ENCODE measurements around the gene HOXC5. TPM values are rescaled to one million over a fixed set of nuclear protein-coding genes. Genes with fewer than 3 reads are reported as not detected.

The HOXC5 gene
- total RNA-seq, 2 experiments from 2014 or later: not detected

DNA sequence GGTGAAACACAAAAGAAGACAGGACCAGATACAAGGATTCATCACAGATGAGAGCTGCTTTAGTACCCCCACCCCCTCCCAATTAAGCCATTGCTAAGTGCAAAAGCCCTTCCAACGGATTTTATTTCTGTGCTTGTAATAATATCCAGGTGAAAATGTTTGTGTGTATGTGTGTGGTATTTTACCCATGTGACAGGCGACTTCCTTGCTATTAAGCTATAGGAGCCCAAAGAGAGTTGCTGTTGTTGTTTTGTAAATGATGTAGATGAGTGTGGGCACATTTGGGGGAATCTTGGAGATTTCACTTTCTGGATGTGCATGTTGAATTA lies 17.6 kb downstream of the HOXC5 start:
- Histone ChIP-seq H3K27ac (ENCODE audit: low read depth in 1 of 2, low read length in 2 of 2) (no peak overlapping the region), H3K36me3 (ENCODE audit: insufficient read depth, low read length) (no peaks in the 10 kb centered on the region), H3K9me3 (ENCODE audit: control insufficient read depth in 1 of 2, insufficient read depth in 1 of 2, low read length in 2 of 2) (peaks cover 0 to 29% of the 10 kb centered on the region in 2 experiments), H3K27me3 (ENCODE audit: control insufficient read depth in 1 of 2, insufficient read depth in 2 of 2, low read length in 2 of 2) (peaks cover 91 to 92% of the 10 kb centered on the region in 2 experiments), H3K4me1 (ENCODE audit: insufficient read depth, low read length) (peaks cover 53% of the 10 kb centered on the region), H3K4me3 (ENCODE audit: low read length) (no peak overlapping the region)
- intact Hi-C loops (cut with DNase I, micrococcal nuclease): no loop called here
- DNase-seq (no peak), ATAC-seq (ENCODE audit: poor library complexity) (no peak)
- TF ChIP-seq, protein P1, sequence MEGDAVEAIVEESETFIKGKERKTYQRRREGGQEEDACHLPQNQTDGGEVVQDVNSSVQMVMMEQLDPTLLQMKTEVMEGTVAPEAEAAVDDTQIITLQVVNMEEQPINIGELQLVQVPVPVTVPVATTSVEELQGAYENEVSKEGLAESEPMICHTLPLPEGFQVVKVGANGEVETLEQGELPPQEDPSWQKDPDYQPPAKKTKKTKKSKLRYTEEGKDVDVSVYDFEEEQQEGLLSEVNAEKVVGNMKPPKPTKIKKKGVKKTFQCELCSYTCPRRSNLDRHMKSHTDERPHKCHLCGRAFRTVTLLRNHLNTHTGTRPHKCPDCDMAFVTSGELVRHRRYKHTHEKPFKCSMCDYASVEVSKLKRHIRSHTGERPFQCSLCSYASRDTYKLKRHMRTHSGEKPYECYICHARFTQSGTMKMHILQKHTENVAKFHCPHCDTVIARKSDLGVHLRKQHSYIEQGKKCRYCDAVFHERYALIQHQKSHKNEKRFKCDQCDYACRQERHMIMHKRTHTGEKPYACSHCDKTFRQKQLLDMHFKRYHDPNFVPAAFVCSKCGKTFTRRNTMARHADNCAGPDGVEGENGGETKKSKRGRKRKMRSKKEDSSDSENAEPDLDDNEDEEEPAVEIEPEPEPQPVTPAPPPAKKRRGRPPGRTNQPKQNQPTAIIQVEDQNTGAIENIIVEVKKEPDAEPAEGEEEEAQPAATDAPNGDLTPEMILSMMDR (IDR thresholded peaks at IDR 0.05): no peak
- CTCF ChIA-PET: interaction anchor here (0.6 to 1.0 kb wide), 2 partner anchors 18 to 141 kb away, joined by 3 read pairs; partner anchors contain the start of gene HOXC5
- H3K36me3 Mint-ChIP-seq (ENCODE audit: low read depth): no peaks in the 10 kb centered on the region
- H3K4me1 Mint-ChIP-seq (ENCODE audit: low read depth): peaks cover 48% of the 10 kb centered on the region
- POLR2A ChIA-PET: interaction anchor here (0.7 kb wide), 1 partner anchor 33 kb away, joined by 3 read pairs; no protein-coding TSS in a partner anchor
- no peaks in the 10 kb centered on the region for H3K9me3 Mint-ChIP-seq
- no peak overlapping the region for H3K4me3 Mint-ChIP-seq
- H3K27ac Mint-ChIP-seq: no peak overlapping the region
- peaks cover 97% of the 10 kb centered on the region for H3K27me3 Mint-ChIP-seq

DNA sequence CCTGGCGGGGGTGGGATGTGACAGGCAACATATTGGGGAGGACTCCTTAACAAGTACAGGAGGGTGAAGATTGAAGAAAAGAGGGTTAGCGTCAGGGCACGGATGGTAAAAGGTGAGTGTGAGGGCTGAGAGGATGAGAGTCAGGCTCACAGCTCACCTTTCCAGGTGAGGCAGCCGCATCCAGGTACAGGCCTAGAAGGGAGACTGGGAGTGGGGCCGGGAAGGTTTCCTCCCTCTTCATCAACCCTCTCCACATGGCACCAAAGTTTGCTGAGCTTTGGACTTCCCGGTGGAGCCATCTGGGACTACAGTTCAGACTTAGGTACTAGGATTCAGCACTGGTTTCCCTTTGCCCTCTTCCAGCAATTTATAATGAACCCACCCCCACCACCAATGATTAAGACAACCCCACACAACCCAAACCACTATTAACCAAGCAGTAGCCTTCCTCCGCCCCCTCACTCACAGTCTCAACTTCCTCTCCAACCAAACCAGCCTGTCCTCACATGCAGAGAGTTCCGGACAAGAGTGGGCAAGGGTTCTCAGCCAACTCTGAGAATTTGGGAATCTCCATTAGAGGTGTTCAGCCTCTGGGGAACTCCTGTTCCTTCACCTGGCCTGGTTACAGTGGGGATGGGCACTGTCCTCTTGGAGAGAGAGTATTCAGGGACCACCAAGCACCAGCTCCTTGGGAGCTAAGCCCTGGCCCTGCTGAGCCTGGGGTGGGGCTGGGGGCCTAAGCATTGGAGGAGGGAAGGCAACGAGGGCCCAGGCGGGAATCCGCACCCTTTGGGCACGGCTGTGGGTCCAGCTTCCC lies 18.4 kb downstream of the HOXC5 start:
- Mint-ChIP-seq H3K36me3 (ENCODE audit: low read depth) (no peaks in the 10 kb centered on the region), H3K4me1 (ENCODE audit: low read depth) (peaks cover 48% of the 10 kb centered on the region), H3K4me3 (no peak overlapping the region), H3K27ac (no peak overlapping the region), H3K27me3 (peaks cover 97% of the 10 kb centered on the region), H3K9me3 (no peaks in the 10 kb centered on the region)
- TF ChIP-seq, protein P1 (IDR thresholded peaks at IDR 0.05): no peak
- Histone ChIP-seq H3K9me3 (ENCODE audit: control insufficient read depth in 1 of 2, insufficient read depth in 1 of 2, low read length in 2 of 2) (peaks cover 0 to 25% of the 10 kb centered on the region in 2 experiments), H3K36me3 (ENCODE audit: insufficient read depth, low read length) (no peaks in the 10 kb centered on the region), H3K27me3 (ENCODE audit: control insufficient read depth in 1 of 2, insufficient read depth in 2 of 2, low read length in 2 of 2) (peaks cover 84 to 92% of the 10 kb centered on the region in 2 experiments), H3K4me1 (ENCODE audit: insufficient read depth, low read length) (peaks cover 53% of the 10 kb centered on the region), H3K4me3 (ENCODE audit: low read length) (no peak overlapping the region), H3K27ac (ENCODE audit: low read depth in 1 of 2, low read length in 2 of 2) (no peak overlapping the region)
- DNase-seq (no peak), ATAC-seq (ENCODE audit: poor library complexity) (no peak)
- POLR2A ChIA-PET: interaction anchor here (0.7 kb wide), 1 partner anchor 34 kb away, joined by 3 read pairs; no protein-coding TSS in a partner anchor
- intact Hi-C loops (cut with DNase I, micrococcal nuclease): no loop called here
- CTCF ChIA-PET: interaction anchor here (0.6 to 1.0 kb wide), 2 partner anchors 19 to 140 kb away, joined by 3 read pairs; partner anchors contain the start of gene HOXC5

- no peaks in the 10 kb centered on the region for H3K36me3 Mint-ChIP-seq (ENCODE audit: low read depth)
- no peaks in the 10 kb centered on the region for H3K9me3 Mint-ChIP-seq
- Histone ChIP-seq H3K27ac (ENCODE audit: low read depth in 1 of 2, low read length in 2 of 2) (no peak overlapping the region), H3K4me1 (ENCODE audit: insufficient read depth, low read length) (peaks cover 49% of the 10 kb centered on the region), H3K9me3 (ENCODE audit: control insufficient read depth in 1 of 2, insufficient read depth in 1 of 2, low read length in 2 of 2) (peaks cover 0 to 20% of the 10 kb centered on the region in 2 experiments), H3K36me3 (ENCODE audit: insufficient read depth, low read length) (no peaks in the 10 kb centered on the region), H3K27me3 (ENCODE audit: control insufficient read depth in 1 of 2, insufficient read depth in 2 of 2, low read length in 2 of 2) (peaks cover 77 to 91% of the 10 kb centered on the region in 2 experiments), H3K4me3 (ENCODE audit: low read length) (no peak overlapping the region)
- intact Hi-C loops (cut with DNase I, micrococcal nuclease): no loop called here
- peak in 1 of 14 experiments; percentile 17 for DNase-seq
- ChIA-PET CTCF (interaction anchor here (0.5 to 1.2 kb wide), 3 partner anchors 20 to 1931 kb away, joined by 3 to 4 read pairs (median 4); no protein-coding TSS in a partner anchor), POLR2A (interaction anchor here (0.6 to 1.0 kb wide), 2 partner anchors 46 to 325 kb away, joined by 3 to 4 read pairs; no protein-coding TSS in a partner anchor)
- ATAC-seq (ENCODE audit: poor library complexity): no peak
- TF ChIP-seq, protein P1 (IDR thresholded peaks at IDR 0.05): no peak
- H3K27ac Mint-ChIP-seq: no peak overlapping the region
- H3K4me1 Mint-ChIP-seq (ENCODE audit: low read depth): peaks cover 47% of the 10 kb centered on the region
- H3K4me3 Mint-ChIP-seq: peak overlapping the region; percentile 39
- peaks cover 95% of the 10 kb centered on the region for H3K27me3 Mint-ChIP-seq
These were observed 19.1 kb downstream of the HOXC5 start for GRCh38 chr12:54051874-54052437.
